Putamen (tissue), 1 donor: ENCODE measurements around the gene CLEC6A.
"Not testable (repeated sequence)": the region's sequence is repeated elsewhere in the genome, so short reads cannot be mapped to it uniquely, and the experiment has no call there.

ENCODE experiments used
- DNase-seq: peaks from one replicate; pipeline ENCODE4 v3.0.0-alpha.2; 2016; ENCODE audit warnings: low spot score

The CLEC6A gene

GRCh38 chr12:8455727-8456360, at the start of gene CLEC6A:
TSS of gene CLEC6A (plus strand) at chr12:8455962. CDS start at chr12:8456112, 150 bp downstream.
- no peak for DNase-seq

GRCh38 chr12:8419576-8419975, 36.2 kb upstream of the CLEC6A start:
- not testable (repeated sequence) for DNase-seq

GRCh38 chr12:8420506-8420905, 35.3 kb upstream of the CLEC6A start:
- DNase-seq, result no peak

GRCh38 chr12:8444536-8445278, 11.1 kb upstream of the CLEC6A start:
- DNase-seq, result not testable (repeated sequence)

- no peak for DNase-seq
Measured at GRCh38 chr12:8445731-8446130, 10.0 kb upstream of the CLEC6A start.

GRCh38 chr12:8446642-8447547, 8.9 kb upstream of the CLEC6A start:
- DNase-seq, result no peak

- no peak for DNase-seq
Measured at GRCh38 chr12:8449355-8449859, 6.4 kb upstream of the CLEC6A start.

GRCh38 chr12:8452036-8452435, 3.7 kb upstream of the CLEC6A start:
- no peak for DNase-seq

- DNase-seq, result no peak
Measured at GRCh38 chr12:8453021-8453513, 2.7 kb upstream of the CLEC6A start.

- no peak for DNase-seq
Measured at GRCh38 chr12:8453796-8454195, 2.0 kb upstream of the CLEC6A start.

- no peak for DNase-seq
Measured at GRCh38 chr12:8455271-8455670, 491 bp upstream of the CLEC6A start.

- DNase-seq, result no peak
Measured at GRCh38 chr12:8461426-8461825, 5.7 kb downstream of the CLEC6A start.

GRCh38 chr12:8465301-8465996, 9.7 kb downstream of the CLEC6A start:
- no peak for DNase-seq

- DNase-seq, result no peak
Measured at GRCh38 chr12:8466241-8466640, 10.5 kb downstream of the CLEC6A start.

- no peak for DNase-seq
Measured at GRCh38 chr12:8471090-8471489, 15.3 kb downstream of the CLEC6A start.

- DNase-seq, result no peak
Measured at GRCh38 chr12:8475508-8476203, 19.9 kb downstream of the CLEC6A start.

- no peak for DNase-seq
Measured at GRCh38 chr12:8482571-8483061, 26.9 kb downstream of the CLEC6A start.

GRCh38 chr12:8483079-8483478, 27.3 kb downstream of the CLEC6A start:
- no peak for DNase-seq

- DNase-seq, result no peak
Measured at GRCh38 chr12:8491646-8492530, 36.1 kb downstream of the CLEC6A start.

- DNase-seq, result no peak
Measured at GRCh38 chr12:8493084-8493483, 37.3 kb downstream of the CLEC6A start.
